ENCODE measurements around the gene MGRN1. TPM values are rescaled to one million over a fixed set of nuclear protein-coding genes. Genes with fewer than 3 reads are reported as not detected.

MGRN1 gene
- total and polyA plus RNA-seq, 2 of the 13 experiments (the other 11 are each of a cell fraction or from before 2014, with no cell fraction given) = 11.9 to 12.6 TPM

- peak; percentile 97 for TF ChIP-seq ZNF687 (CRISPR knock-in tag; IDR thresholded peaks at IDR 0.05)
- no peak for TF ChIP-seq ZNF790 (CRISPR knock-in tag; IDR thresholded peaks at IDR 0.05; ENCODE audit: borderline replicate concordance)
- peak; percentile 82; the same call in 1 of the 2 replicates for TF ChIP-seq ELF3 (CRISPR knock-in tag; IDR thresholded peaks at IDR 0.05)
- TF ChIP-seq ZNF335 (CRISPR knock-in tag; IDR thresholded peaks at IDR 0.05) = no peak
- peak; percentile 50 for TF ChIP-seq CREM (IDR thresholded peaks at IDR 0.05)
- no peak for TF ChIP-seq CREM (CRISPR knock-in tag; IDR thresholded peaks at IDR 0.05)
- no peak for TF ChIP-seq ZNF3 (CRISPR knock-in tag; IDR thresholded peaks at IDR 0.05)
- peak; percentile 87; the same call in 1 of the 2 replicates for TF ChIP-seq ZNF333 (CRISPR knock-in tag; IDR thresholded peaks at IDR 0.05; ENCODE audit: borderline replicate concordance)
- no peak for TF ChIP-seq SATB2 (CRISPR knock-in tag; IDR thresholded peaks at IDR 0.05)
- TF ChIP-seq AKAP8 (CRISPR knock-in tag; IDR thresholded peaks at IDR 0.05) = no peak
- TF ChIP-seq NFYB (CRISPR knock-in tag; IDR thresholded peaks at IDR 0.05) = peak; percentile 88
- TF ChIP-seq NFE2L1 (CRISPR knock-in tag; IDR thresholded peaks at IDR 0.05; ENCODE audit: borderline replicate concordance) = no peak
- TF ChIP-seq GMEB1 (CRISPR knock-in tag; IDR thresholded peaks at IDR 0.05; ENCODE audit: borderline replicate concordance) = peak; percentile 90
- no peak for TF ChIP-seq ZFP36 (IDR thresholded peaks at IDR 0.05; ENCODE audit: borderline replicate concordance, low read depth, low read length, partially characterized antibody)
- peak; percentile 33; the same call in 1 of the 2 replicates for TF ChIP-seq ZNF124 (CRISPR knock-in tag; IDR thresholded peaks at IDR 0.05)
- no peak for TF ChIP-seq ZNF260 (CRISPR knock-in tag; IDR thresholded peaks at IDR 0.05; ENCODE audit: borderline replicate concordance, low read depth)
- no peak for TF ChIP-seq PRDM10 (CRISPR knock-in tag; IDR thresholded peaks at IDR 0.05; ENCODE audit: low read depth)
- peak; percentile 77 for TF ChIP-seq YEATS2 (CRISPR knock-in tag; IDR thresholded peaks at IDR 0.05; ENCODE audit: borderline replicate concordance)
- no peak for TF ChIP-seq ZNF678 (CRISPR knock-in tag; IDR thresholded peaks at IDR 0.05)
- TF ChIP-seq ZNF749 (CRISPR knock-in tag; IDR thresholded peaks at IDR 0.05; ENCODE audit: borderline replicate concordance) = 0 out of 2 replicates have a peak, but pooled peaks have one; percentile 25
- TF ChIP-seq XRCC5 (optimal IDR thresholded peaks at IDR 0.05; ENCODE audit: low read length) = no peak
- TF ChIP-seq ZNF564 (CRISPR knock-in tag; IDR thresholded peaks at IDR 0.05) = 0 out of 2 replicates have a peak, but pooled peaks have one; percentile 69
These were observed 109.6 kb downstream of the MGRN1 start, which contains the start of the genes ANKS3 and DNAAF8 (continued) for GRCh38 chr16:4734063-4734729.

All from HepG2 (cell line).